Measurements from ENCODE around the gene HMGXB3.

DNA sequence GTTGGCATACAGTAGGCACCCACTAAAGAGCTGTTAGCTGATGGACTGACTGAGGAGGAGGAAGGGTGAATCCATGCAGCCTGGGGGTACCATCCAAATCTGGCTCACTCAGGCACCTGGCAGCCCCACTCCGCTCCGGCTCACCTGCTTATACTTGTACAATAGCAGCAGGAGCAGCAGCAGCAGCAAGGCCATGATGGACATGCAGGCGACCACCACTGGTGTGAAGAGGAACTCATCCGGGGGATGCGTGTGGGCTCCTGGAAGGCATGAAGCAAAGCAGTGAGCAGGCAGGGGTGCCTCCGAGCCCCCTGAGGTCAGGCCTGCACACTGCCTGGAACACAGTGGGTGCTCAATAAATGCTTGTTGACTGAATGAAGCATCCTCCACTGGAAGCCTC, 67.5 kb downstream of the HMGXB3 start:
- TF ChIP-seq POLR2AphosphoS5 (IDR thresholded peaks at IDR 0.05): no peak
- TF ChIP-seq, protein P1, sequence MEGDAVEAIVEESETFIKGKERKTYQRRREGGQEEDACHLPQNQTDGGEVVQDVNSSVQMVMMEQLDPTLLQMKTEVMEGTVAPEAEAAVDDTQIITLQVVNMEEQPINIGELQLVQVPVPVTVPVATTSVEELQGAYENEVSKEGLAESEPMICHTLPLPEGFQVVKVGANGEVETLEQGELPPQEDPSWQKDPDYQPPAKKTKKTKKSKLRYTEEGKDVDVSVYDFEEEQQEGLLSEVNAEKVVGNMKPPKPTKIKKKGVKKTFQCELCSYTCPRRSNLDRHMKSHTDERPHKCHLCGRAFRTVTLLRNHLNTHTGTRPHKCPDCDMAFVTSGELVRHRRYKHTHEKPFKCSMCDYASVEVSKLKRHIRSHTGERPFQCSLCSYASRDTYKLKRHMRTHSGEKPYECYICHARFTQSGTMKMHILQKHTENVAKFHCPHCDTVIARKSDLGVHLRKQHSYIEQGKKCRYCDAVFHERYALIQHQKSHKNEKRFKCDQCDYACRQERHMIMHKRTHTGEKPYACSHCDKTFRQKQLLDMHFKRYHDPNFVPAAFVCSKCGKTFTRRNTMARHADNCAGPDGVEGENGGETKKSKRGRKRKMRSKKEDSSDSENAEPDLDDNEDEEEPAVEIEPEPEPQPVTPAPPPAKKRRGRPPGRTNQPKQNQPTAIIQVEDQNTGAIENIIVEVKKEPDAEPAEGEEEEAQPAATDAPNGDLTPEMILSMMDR (IDR thresholded peaks at IDR 0.05): no peak
- no peak for TF ChIP-seq POLR2A (IDR thresholded peaks at IDR 0.05; ENCODE audit: low read depth)
